H9 (cell line): ENCODE data around the gene ADAMTS6. TPM values are rescaled to one million over a fixed set of nuclear protein-coding genes. Genes with fewer than 3 reads are reported as not detected.

Experiments used
- DNase-seq: peaks from one replicate; pipeline ENCODE4 v3.0.0-alpha.2; 2017
- H2AFZ ChIP-seq: one replicate; pipeline ENCODE4 v1.6.1; 2013; ENCODE audit warnings: mild to moderate bottlenecking, low read length, control low read depth, moderate library complexity
- H2AK5ac ChIP-seq: 2 replicates; pipeline ENCODE4 v1.6.1; 2013; ENCODE audit warnings: low read length, control low read depth, mixed read lengths; ENCODE audit not compliant: insufficient read length
- H2BK120ac ChIP-seq: one replicate; pipeline ENCODE4 v1.6.1; 2013; ENCODE audit warnings: low read depth, mild to moderate bottlenecking, low read length, control low read depth, inconsistent platforms; ENCODE audit not compliant: poor library complexity, severe bottlenecking
- H2BK12ac ChIP-seq: 2 replicates; pipeline ENCODE4 v1.6.1; 2013; ENCODE audit warnings: low read length, control low read depth, mixed read lengths, low read depth; ENCODE audit not compliant: insufficient read length
- H2BK15ac ChIP-seq: 2 replicates; pipeline ENCODE4 v1.6.1; 2013; ENCODE audit warnings: low read depth, low read length, control low read depth
- H2BK20ac ChIP-seq: one replicate; pipeline ENCODE4 v1.6.1; 2013; ENCODE audit warnings: low read depth, mild to moderate bottlenecking, low read length, control low read depth, inconsistent platforms; ENCODE audit not compliant: poor library complexity, severe bottlenecking
- H2BK5ac ChIP-seq: 2 replicates; pipeline ENCODE4 v1.6.1; 2013; ENCODE audit warnings: low read length, control low read depth, mixed read lengths; ENCODE audit not compliant: insufficient read length
- H3K14ac ChIP-seq: 2 replicates; pipeline ENCODE4 v1.6.1; 2013; ENCODE audit warnings: low read length, control low read depth; ENCODE audit not compliant: insufficient read depth
- H3K18ac ChIP-seq: 2 replicates; pipeline ENCODE4 v1.6.1; 2013; ENCODE audit warnings: low read depth, mild to moderate bottlenecking, mixed read lengths, low read length, control low read depth; ENCODE audit not compliant: insufficient read length
- H3K23ac ChIP-seq: 2 replicates; pipeline ENCODE4 v1.6.1; 2013; ENCODE audit warnings: low read length, control low read depth, mixed read lengths, low read depth; ENCODE audit not compliant: insufficient read length
- H3K23me2 ChIP-seq: 2 replicates; pipeline ENCODE4 v1.6.1; 2013; ENCODE audit warnings: low read depth, mild to moderate bottlenecking, mixed read lengths, low read length, control low read depth; ENCODE audit not compliant: insufficient read length, poor library complexity, severe bottlenecking
- H3K27ac ChIP-seq: 2 replicates; pipeline ENCODE4 v1.5.1; 2013; ENCODE audit warnings: low read length, control low read depth, mixed read lengths, low read depth; ENCODE audit not compliant: insufficient read length
- H3K27me3 ChIP-seq: 2 replicates; pipeline ENCODE4 v1.6.1; 2013; ENCODE audit warnings: low read length, control low read depth, inconsistent platforms; ENCODE audit not compliant: insufficient read depth
- H3K4ac ChIP-seq: 2 replicates; pipeline ENCODE4 v1.6.1; 2013; ENCODE audit warnings: low read depth, mild to moderate bottlenecking, control low read depth, inconsistent platforms, low read length, moderate library complexity
- H3K4me1 ChIP-seq: 2 replicates; pipeline ENCODE4 v1.6.1; 2013; ENCODE audit warnings: low read length, control low read depth, inconsistent platforms; ENCODE audit not compliant: insufficient read depth
- H3K4me2 ChIP-seq: 2 replicates; pipeline ENCODE4 v1.6.1; 2013; ENCODE audit warnings: low read length, control low read depth, mixed read lengths; ENCODE audit not compliant: insufficient read length, insufficient read depth
- H3K56ac ChIP-seq: 2 replicates; pipeline ENCODE4 v1.6.1; 2013; ENCODE audit warnings: low read depth, mild to moderate bottlenecking, mixed read lengths, low read length, control low read depth; ENCODE audit not compliant: insufficient read length
- H3K79me1 ChIP-seq: 2 replicates; pipeline ENCODE4 v1.6.1; 2013; ENCODE audit warnings: low read depth, mild to moderate bottlenecking, moderate library complexity, low read length, control low read depth, inconsistent platforms; ENCODE audit not compliant: insufficient read depth, poor library complexity, severe bottlenecking
- H3K79me2 ChIP-seq: 2 replicates; pipeline ENCODE4 v1.6.1; 2013; ENCODE audit warnings: low read length, control low read depth, inconsistent platforms; ENCODE audit not compliant: insufficient read depth
- H3K9ac ChIP-seq: 2 replicates; pipeline ENCODE4 v1.6.1; 2013; ENCODE audit warnings: low read length, control low read depth, mixed read lengths; ENCODE audit not compliant: insufficient read length; ENCODE audit errors: extremely low read depth
- H3K9me3 ChIP-seq: one replicate; pipeline ENCODE4 v1.6.1; 2013; ENCODE audit warnings: low read depth, low read length, inconsistent platforms; ENCODE audit not compliant: control insufficient read depth
- H3T11ph ChIP-seq: one replicate; pipeline ENCODE4 v1.6.1; 2013; ENCODE audit warnings: mild to moderate bottlenecking, low read length, control low read depth, inconsistent platforms
- H4K20me1 ChIP-seq: one replicate; pipeline ENCODE4 v1.6.1; 2013; ENCODE audit not compliant: control insufficient read depth, insufficient read length, insufficient read depth
- H4K5ac ChIP-seq: 2 replicates; pipeline ENCODE4 v1.6.1; 2013; ENCODE audit warnings: low read depth, mild to moderate bottlenecking, mixed read lengths, low read length, control low read depth; ENCODE audit not compliant: insufficient read length
- H4K8ac ChIP-seq: replicated peaks from 2 replicates; pipeline ENCODE4 v1.6.1; 2013; ENCODE audit warnings: low read length, control low read depth, mixed read lengths, low read depth; ENCODE audit not compliant: insufficient read length
- H4K91ac ChIP-seq: 2 replicates; pipeline ENCODE4 v1.6.1; 2013; ENCODE audit warnings: low read depth, mild to moderate bottlenecking, moderate library complexity, mixed read lengths, low read length, control low read depth; ENCODE audit not compliant: insufficient read length
- H3K27ac Mint-ChIP-seq, 3 experiments: 2 replicates in 2 of 3; 3 replicates in 1 of 3; pipeline ENCODE4 v1.8.0; 2020 to 2021; ENCODE audit warnings: mixed read lengths in 3 of 3, mild to moderate bottlenecking in 1 of 3, moderate library complexity in 1 of 3
- H3K27me3 Mint-ChIP-seq: 2 replicates; pipeline ENCODE4 v1.8.0; 2021; ENCODE audit warnings: low read depth, mild to moderate bottlenecking, moderate library complexity, mixed read lengths
- H3K36me3 Mint-ChIP-seq, 3 experiments: 2 replicates in 2 of 3; 3 replicates in 1 of 3; pipeline ENCODE4 v1.8.0; 2020 to 2021; ENCODE audit warnings: low read depth in 3 of 3, mixed read lengths in 3 of 3; ENCODE audit not compliant: insufficient read depth in 1 of 3
- H3K4me1 Mint-ChIP-seq, 2 experiments: 2 replicates each; pipeline ENCODE4 v1.8.0; 2020; ENCODE audit warnings: mixed read lengths in 2 of 2
- H3K4me3 Mint-ChIP-seq, 2 experiments: 2 replicates in 1 of 2; 3 replicates in 1 of 2; pipeline ENCODE4 v1.8.0; 2020 to 2021; ENCODE audit warnings: mild to moderate bottlenecking in 2 of 2, mixed read lengths in 2 of 2, moderate library complexity in 1 of 2
- H3K9me3 Mint-ChIP-seq, 2 experiments: 2 replicates in 1 of 2; 3 replicates in 1 of 2; pipeline ENCODE4 v1.8.0; 2020; ENCODE audit warnings: mild to moderate bottlenecking in 2 of 2, mixed read lengths in 2 of 2, moderate library complexity in 1 of 2
- CTCF ChIP-seq: fragments of 200-600 bp; sonication (generic); conservative IDR thresholded peaks from 3 replicates; pipeline ENCODE4 v1.8.0; 2021; ENCODE audit warnings: antibody characterized with exemption, mild to moderate bottlenecking
- WGBS: extraction: QIAGEN DNeasy Blood & Tissue Kit; methylation state at CpG from one replicate; pipeline ENCODE4 v1.1.7; 2013; ENCODE audit warnings: missing lambda C conversion rate, low lambda C conversion rate, mixed read lengths; ENCODE audit not compliant: insufficient read length; ENCODE audit errors: extremely low coverage; 5-methylcytosine and 5-hydroxymethylcytosine counted together
- total RNA-seq: library from RNA; stranded (reverse); gene quantifications from 2 replicates; pipeline ENCODE4 v1.2.1, GENCODE V29; 2021

Gene ADAMTS6
- total RNA-seq, 1 experiment from 2014 or later: 0.33 TPM

- Histone ChIP-seq H3K4me2 (no peak overlapping the region), H2BK5ac (no peak overlapping the region), H3K27me3 (no peaks in the 10 kb centered on the region), H3T11ph (no peak overlapping the region), H3K9me3 (no peaks in the 10 kb centered on the region), H2AFZ (no peak overlapping the region), H4K20me1 (no peaks in the 10 kb centered on the region), H2AK5ac (no peak overlapping the region), H2BK20ac (no peak overlapping the region), H2BK12ac (no peak overlapping the region), H4K5ac (no peak overlapping the region), H3K14ac (no peak overlapping the region), H3K27ac (no peak overlapping the region), H2BK120ac (no peak overlapping the region), H3K18ac (no peak overlapping the region), H4K8ac (no peak overlapping the region), H3K79me2 (no peaks in the 10 kb centered on the region), H3K4ac (no peak overlapping the region), H3K23ac (no peak overlapping the region), H3K56ac (no peak overlapping the region), H3K9ac (no peak overlapping the region), H3K4me1 (peaks cover 13% of the 10 kb centered on the region), H3K23me2 (no peaks in the 10 kb centered on the region), H4K91ac (no peak overlapping the region), H3K79me1 (no peaks in the 10 kb centered on the region), H2BK15ac (no peak overlapping the region)
- WGBS: no CpG with 5 or more reads among the region's 6 CpGs
- no peak for TF ChIP-seq CTCF
- DNase-seq: no peak
- Mint-ChIP-seq H3K9me3 (peaks cover 0 to 3% of the 10 kb centered on the region in 2 experiments; a peak in 2 of 5 replicates), H3K4me3 (no peak overlapping the region), H3K36me3 (peaks cover 0 to 4% (median 0%) of the 10 kb centered on the region in 3 experiments; a peak in 1 of 7 replicates), H3K27ac (no peak overlapping the region; a peak in 1 of 7 replicates), H3K27me3 (no peaks in the 10 kb centered on the region), H3K4me1 (peaks cover 36 to 47% of the 10 kb centered on the region in 2 experiments)
Observed at GRCh38 chr5:65262649-65263059, 219.1 kb downstream of the ADAMTS6 start.
